GM13976 (cell line): ENCODE results near the gene SEC14L6.

Source experiments
- DNase-seq: peaks from one replicate; pipeline ENCODE4 v3.0.0; 2012; ENCODE audit warnings: low spot score
- in situ Hi-C: fragments of 300-500 bp; cut with MboI; formaldehyde crosslinking; loops from one replicate; pipeline ENCODE4 v1.12.0; 2022; ENCODE audit warnings: low sequenced_read_pairs, mixed read lengths, inconsistent platforms; ENCODE audit not compliant: unreplicated experiment
- TF ChIP-seq, protein P1 (sequence below): IDR thresholded peaks from 2 replicates; pipeline ENCODE4 v1.5.1; 2012; ENCODE audit warnings: borderline replicate concordance, mild to moderate bottlenecking; ENCODE audit not compliant: insufficient read depth; ENCODE audit errors: extremely low read depth, missing control alignments, control extremely low read depth

SEC14L6 gene

DNA sequence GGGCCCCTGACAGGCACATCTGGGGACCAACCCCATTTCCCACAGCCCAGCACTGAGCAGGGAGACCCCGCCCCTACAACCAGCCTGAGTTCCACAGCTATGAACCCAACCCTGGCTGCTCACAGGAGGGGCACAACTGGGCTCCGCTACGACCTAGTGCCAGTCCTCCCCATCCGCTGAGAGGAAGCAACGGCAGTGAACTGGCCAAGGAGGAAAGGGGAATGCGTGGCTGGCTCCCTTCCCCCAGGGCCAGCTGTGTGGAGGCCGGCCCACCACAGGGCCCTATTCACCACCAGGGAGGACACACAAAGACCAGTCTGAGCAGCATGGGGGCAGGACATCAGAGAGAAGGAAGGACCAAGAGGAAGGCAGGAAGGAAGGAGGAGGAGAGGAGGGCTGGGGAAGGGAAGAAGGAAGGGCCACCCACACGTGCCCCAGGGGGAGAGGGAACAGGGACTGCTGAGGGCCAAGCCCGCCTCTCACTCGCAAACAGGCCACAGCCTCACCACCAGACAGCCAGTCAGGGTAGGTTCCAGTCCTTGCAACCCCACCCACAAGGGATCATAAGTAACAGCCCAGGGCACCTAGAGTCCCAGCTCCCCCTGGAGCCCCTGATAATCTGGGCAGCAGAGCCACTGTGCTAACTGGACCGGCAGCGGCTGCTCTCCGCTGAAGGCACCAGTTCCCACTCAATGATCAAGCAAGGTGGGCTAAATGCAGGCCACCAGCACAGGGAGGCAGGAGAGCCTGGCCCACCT, 36.4 kb upstream of the SEC14L6 start:
- in situ Hi-C loops: no loop called here
- TF ChIP-seq, protein P1, sequence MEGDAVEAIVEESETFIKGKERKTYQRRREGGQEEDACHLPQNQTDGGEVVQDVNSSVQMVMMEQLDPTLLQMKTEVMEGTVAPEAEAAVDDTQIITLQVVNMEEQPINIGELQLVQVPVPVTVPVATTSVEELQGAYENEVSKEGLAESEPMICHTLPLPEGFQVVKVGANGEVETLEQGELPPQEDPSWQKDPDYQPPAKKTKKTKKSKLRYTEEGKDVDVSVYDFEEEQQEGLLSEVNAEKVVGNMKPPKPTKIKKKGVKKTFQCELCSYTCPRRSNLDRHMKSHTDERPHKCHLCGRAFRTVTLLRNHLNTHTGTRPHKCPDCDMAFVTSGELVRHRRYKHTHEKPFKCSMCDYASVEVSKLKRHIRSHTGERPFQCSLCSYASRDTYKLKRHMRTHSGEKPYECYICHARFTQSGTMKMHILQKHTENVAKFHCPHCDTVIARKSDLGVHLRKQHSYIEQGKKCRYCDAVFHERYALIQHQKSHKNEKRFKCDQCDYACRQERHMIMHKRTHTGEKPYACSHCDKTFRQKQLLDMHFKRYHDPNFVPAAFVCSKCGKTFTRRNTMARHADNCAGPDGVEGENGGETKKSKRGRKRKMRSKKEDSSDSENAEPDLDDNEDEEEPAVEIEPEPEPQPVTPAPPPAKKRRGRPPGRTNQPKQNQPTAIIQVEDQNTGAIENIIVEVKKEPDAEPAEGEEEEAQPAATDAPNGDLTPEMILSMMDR: no peak
- DNase-seq: no peak

DNA sequence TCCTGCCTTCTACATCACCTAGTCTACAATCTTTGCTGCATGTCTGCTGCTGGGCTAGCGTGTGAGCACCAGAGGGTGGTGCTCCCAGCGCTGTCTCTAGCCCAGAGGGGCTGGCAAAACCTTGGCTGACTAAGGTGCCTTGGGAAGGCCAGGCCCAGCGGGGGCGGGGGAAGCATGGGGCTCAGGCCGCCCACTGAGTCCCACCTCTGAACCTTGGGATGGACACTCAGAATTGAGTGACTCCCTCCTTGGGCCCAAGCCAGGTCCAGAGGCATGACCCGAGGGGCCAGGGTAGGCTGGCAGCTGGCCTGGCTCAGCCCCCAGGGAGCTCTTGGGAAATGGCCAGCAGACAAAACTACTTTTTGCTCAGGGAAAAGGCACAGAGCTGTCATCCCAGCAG, 35.5 kb upstream of the SEC14L6 start:
- no peak for DNase-seq
- TF ChIP-seq, protein P1: no peak
- in situ Hi-C loops: no loop called here

DNA sequence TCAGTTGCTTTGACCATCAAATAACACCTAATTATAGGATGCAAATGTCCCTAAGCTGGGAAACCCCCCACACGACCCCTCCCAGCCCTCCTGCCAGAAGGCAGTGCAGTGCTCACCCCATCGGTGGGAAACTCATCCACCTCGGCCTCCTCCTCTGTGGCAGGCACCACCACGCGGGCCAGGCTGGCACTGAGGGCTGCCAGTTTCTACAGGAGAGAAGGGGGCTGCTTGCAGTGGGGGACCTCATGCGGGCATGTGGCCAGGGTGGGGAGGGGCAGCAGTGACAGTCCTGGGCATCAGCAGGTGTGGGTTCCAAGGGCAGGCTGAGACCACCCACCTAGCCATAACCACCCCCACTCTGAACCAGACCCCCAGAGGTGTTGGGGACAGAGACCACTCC, 34.4 kb upstream of the SEC14L6 start:
- TF ChIP-seq, protein P1: no peak
- no peak for DNase-seq
- in situ Hi-C loops: no loop called here

GRCh38 chr22:30578481-30578880, 31.9 kb upstream of the SEC14L6 start:
- TF ChIP-seq, protein P1: no peak
- in situ Hi-C loops: no loop called here
- DNase-seq: no peak

DNA sequence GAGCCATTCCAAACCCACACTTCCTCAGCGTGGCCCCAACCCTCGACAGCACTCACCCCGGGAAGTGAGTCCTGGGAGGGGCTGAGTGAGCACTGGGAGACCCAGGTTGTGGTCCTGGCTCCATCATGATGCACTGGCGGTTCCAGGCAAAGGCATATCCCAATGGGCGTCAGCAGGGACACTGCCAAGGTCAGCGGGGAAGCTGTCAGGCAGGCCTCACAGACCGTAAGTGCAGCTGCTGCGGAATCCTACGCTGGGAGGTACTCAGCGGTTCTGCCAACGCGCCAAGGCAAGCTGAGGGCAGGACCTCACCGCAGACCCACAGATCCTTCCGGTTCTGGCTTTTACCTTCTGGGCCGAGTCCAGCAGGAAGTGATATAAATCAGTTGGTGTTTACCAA, 29.3 kb upstream of the SEC14L6 start:
- in situ Hi-C loops: no loop called here
- no peak for DNase-seq
- TF ChIP-seq, protein P1: no peak

DNA sequence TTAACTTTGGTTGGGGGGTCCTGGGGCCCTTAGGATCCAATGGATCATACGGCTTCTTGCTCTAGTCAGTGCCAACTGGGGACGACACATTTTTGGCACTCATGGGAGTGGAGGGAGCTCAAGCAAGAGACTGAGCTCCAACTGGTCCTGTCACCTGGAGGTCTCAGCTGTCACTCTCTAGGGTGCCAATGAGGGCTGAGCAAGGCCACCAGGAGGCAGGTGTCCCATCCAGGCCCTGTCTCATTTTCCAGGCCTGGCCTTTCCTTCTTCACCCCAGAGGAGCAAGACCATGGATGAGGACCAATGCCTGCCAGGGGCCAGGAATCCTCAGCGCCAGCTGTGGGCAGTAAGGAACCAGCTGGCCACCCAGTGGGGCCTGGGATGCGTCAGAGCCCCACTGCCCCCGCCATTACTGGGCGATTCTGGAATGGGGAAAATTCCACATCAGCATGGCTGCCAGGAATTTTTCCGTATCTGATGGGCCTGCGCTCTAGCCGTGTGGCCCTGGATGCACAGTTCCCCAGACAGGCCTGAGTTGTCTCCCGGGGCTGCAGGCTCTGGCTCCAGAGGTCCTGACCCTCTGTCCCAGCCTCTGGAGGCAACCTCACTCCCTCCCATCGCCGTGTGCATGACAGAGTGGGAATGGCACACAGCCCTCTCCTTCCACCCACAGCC, 28.6 kb upstream of the SEC14L6 start:
- in situ Hi-C loops: no loop called here
- TF ChIP-seq, protein P1: no peak
- no peak for DNase-seq
